GM18507 (cell line): ENCODE results near the gene SUCLG2.
A peak's percentile ranks its signal among the peaks of the same experiment; 100 is the strongest.
"Not testable (repeated sequence)": the region's sequence is repeated elsewhere in the genome, so short reads cannot be mapped to it uniquely, and the experiment has no call there.

Experiments used
- DNase-seq: peaks from one replicate; pipeline ENCODE4 v3.0.0; 2011; ENCODE audit warnings: low read depth; ENCODE audit not compliant: insufficient read length; ENCODE audit errors: extremely low spot score
- FAIRE-seq: peaks from 2 replicates; lab custom pipeline; 2011; peaks lifted over from hg19 to GRCh38; lab: Jason Lieb, UNC

The SUCLG2 gene

DNA sequence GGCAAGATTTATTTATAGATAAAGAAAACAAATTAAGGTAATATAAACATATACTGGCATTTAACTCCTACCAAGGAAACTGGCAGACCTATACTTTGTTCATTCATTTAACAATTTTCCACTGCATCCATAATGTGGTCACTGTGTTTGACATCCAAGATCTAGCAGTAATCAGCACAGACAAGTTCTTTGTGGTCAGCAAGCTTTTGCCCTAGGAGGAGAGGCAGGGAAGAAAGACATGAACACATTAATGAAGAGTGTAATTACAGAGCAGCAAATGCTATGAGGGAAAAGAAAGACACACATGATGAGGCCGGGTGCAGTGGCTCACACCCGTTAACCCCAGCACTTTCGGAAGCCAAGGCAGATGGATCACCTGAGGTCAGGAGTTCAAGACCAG lies 34.4 kb downstream of the SUCLG2 start:
- FAIRE-seq (no peak), DNase-seq (no peak)

DNA sequence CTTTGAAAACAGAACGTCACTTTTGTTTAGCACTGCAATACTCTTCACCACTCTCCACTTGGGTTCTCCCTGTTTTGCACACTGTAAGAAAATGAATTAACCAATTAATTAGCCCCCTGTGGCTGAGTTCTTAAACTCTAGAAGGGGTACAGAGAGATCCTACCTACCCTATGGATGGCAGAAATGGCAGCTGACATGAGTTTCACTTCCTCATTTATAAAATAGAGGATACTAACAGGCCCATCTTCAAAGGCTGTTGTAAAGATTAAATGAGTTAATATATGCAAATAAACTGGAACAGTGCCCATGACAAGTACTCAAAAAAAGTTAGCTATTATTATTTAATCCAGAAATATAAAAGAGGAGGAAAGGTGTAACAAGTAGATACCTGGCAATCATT lies 36.9 kb downstream of the SUCLG2 start:
- peak; percentile 33 for FAIRE-seq

DNA sequence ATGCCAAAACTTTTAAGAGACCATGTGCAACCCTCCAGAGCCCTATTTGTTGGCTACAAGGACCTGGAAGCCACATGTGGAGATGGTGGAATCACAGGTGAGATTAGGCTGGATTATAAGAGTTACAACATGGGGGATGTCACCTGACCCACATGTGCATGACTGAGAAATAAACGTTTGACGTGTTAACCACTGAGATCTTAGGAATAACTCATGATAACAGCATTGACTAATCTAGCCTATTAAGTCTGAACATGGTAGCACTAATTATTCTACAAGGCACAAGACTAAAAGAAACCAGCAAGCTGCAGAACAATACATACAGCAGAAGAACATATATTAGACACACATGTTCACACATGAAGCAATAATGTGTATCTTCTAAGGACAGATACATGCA lies 38.4 kb downstream of the SUCLG2 start:
- FAIRE-seq: no peak
- DNase-seq: no peak

More for the DNA sequence above, 36.9 kb downstream of the SUCLG2 start:
- DNase-seq: no peak

DNA sequence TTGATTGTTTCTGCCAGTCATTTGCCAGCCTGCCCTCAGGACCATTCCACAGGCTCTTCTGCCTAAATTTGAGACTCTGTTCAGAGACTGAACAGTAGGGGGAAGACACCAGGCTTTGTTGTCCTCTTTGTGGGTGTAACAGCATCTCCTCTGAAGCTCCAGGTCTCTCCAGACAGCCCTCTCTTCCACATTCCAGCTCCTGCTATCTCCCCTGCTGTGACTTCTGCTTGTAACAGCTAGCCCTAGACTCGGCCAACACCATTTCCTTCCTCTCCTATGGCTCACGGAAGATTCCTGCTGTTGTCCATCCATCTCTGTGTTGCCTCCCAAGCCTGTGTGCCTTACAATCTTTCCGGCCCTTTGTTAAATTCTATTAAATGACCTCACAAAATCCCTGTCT lies 40.2 kb downstream of the SUCLG2 start:
- DNase-seq: no peak
- no peak for FAIRE-seq

DNA sequence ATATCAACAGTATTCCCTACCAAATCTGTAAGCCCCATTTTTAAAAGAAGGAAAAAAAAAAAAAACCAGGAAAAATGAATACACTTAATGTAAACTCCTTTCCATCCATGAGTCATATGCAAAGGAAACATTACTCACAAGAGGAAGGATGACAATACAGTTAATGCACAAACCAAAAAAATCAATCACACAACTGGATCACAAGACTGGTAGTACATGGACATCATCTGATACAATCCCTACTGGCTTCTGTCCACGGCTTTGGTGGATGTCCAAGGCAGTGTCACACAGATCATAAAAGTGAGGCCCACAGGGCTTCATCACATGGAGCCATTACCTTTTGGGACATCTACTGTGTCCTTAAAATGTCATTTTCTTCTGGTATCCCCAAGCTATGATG lies 44.0 kb downstream of the SUCLG2 start:
- FAIRE-seq: no peak

DNA sequence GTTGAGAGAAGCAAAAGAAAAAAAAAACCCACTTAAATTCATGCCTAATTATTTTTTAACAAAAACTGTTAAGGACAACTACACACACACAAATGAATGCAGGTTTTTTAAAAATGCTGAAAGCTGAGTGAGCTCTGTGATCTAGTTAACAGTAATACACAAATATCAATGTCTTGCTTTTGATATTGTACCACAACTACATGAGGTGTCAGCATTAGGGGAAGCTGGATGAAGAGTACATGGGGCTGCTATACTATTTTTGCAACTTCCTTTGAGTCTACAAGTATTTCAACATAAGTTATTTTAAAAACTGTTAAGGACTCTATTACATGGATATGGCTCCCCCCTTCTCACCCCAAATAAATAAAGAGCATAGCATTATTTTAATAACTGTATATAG lies 44.7 kb downstream of the SUCLG2 start:
- FAIRE-seq: no peak
- no peak for DNase-seq

More for the DNA sequence above, 44.0 kb downstream of the SUCLG2 start:
- DNase-seq: no peak

DNA sequence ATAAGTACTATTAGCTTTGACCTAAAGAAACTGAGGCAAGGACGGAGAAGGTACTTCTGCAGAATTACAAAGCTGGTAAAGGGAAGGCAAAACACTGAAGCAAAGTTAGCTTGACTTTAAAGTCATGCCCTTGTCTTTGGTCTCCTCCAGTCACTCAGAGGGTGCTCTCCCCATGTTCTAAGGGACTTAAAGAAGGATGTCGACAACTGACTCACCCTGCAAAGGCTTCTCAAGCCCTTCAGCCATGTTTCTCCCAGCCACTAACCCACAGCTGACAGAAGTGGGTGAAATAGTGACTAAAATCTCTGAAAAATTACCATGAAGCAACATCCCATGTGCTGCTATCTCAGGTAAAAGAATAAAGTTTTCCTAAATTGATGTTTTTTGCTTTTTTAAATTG lies 46.4 kb downstream of the SUCLG2 start:
- no peak for FAIRE-seq
- no peak for DNase-seq

DNA sequence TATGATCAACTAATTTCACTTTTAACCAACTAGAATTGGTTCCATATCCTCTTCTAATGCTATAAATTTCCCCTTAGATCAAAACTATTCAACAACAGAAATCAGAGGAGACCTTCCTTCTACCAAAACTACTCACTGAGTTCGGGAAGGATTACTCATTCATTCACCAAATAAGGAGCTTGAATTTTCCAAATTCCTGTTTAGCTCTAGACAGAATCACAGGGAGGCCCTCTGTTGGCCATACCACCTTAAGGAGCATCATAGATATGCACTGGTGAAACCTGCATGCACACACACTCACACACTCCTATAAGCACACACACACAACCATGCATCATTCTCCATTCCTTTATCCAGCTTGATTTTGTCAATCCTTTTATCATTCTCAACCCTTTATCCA lies 49.0 kb downstream of the SUCLG2 start:
- DNase-seq (no peak), FAIRE-seq (no peak)

DNA sequence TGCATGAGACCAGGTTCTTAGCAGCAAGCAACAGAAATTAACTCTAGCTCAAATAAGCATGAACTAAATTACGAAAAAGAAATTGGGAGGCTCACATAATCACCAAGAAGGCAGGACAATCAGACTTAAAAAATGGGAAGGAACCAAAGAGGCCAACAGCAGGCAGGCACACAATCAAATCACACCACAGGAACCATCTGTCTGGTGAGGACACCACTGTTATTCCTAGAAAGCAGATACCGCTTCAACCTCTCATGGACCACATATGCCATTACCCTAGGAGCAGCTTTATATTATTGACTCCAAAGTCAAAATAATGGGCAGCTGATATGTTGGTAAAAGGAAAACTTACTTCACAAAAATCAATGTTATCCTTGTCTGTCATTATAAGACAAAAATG lies 51.6 kb downstream of the SUCLG2 start:
- no peak for FAIRE-seq
- no peak for DNase-seq

DNA sequence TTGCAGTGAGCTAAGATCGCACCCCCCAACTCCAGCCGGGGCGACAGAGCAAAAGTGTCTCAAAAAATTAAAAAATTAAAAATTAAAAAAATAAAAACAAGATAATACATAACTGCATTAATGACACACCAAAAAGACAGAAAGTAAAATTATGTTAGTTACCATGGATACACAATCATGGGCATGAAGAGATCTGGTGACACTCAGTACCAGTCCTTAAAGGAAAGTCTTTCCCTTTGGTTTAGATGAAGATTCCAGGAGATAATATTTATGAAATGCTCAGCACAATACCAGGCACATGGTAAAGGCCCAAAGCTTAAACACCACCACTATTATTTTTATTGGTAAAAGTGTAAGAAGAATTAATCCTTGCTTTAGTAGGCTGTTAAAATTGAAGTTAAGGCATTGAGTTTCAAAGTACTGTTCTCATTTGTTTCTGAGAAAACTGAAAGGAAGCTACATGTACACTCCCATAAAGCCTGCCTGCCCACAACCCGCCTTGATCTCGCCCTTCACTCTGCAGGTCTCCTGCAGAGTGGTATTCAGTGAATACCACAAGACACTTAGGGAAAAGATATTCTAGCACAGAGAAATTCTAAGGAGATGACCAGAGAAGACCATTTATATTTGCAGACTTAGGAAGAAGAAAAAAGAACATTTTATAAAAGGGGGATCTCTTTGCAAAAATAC lies 52.3 kb downstream of the SUCLG2 start:
- FAIRE-seq: no peak
- DNase-seq: no peak

DNA sequence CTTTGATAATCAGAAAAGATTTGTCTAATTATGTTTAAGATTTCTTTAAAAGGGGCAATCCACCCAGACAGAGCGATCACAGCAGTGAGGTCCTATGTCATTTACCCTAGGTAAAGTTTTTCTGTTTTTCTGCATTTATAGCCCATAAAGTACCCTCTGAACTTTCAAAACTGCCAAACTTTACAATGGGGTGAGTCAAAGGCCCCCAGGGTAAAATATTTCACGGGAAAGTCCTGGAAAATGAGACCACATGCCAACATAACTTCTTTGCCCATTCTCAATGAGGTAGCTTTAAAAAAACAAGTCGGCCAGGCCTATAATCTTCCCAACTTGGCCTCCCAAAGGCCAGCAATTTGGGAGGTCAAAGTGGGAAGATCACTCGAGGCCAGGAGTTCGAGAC lies 53.0 kb downstream of the SUCLG2 start:
- FAIRE-seq: no peak
- no peak for DNase-seq

DNA sequence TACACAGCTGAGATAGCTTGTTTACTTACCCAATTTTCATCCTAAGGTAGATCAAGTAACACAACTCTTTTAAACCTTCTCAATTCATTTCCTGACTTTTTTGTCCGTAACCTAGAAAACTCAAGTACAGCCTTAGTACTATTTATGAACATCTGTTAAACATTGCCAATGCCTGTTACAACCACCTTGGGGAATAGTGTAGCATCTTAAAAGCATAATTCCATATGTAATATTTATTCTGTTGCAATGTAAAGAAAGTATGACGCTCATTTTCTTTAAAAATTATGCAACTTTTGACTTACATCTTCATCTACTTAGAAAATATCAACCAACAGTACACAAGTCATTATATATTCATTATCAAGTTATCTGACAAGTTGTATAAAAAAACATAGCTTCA lies 54.6 kb downstream of the SUCLG2 start:
- FAIRE-seq (no peak), DNase-seq (no peak)

DNA sequence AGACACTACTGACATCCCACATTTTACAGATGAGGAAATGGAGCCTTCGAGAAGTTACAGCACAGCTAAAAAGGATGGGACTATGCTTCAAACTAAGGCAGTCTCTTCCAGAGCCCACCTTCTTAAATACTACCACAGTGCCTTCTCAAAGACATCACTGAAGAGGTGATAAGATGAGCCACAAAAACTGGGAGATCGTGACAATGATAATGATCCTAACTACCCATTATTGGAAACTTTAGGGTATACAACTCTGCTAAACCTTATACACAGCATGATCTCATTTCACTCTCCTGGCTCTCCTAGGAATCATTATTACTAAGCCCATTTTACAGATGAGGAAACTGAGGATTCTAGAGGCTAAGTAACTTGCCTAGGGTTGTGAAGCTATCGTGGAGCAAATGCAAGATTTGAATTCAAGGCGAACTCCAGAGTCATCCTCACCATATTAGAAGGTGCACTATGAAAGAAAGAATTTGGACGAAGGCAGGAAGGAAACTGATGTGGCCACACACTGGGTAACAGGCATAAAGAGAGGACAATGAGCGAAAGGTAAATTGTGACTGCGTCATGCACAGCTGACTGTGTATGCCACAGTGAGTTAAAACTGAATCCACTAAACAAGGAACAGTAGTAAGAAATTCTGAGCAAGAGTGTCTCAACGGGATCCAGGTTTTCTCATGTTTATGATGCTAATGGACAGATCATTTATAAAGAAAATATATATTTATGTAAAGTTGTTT lies 55.4 kb downstream of the SUCLG2 start:
- FAIRE-seq (no peak), DNase-seq (no peak)

DNA sequence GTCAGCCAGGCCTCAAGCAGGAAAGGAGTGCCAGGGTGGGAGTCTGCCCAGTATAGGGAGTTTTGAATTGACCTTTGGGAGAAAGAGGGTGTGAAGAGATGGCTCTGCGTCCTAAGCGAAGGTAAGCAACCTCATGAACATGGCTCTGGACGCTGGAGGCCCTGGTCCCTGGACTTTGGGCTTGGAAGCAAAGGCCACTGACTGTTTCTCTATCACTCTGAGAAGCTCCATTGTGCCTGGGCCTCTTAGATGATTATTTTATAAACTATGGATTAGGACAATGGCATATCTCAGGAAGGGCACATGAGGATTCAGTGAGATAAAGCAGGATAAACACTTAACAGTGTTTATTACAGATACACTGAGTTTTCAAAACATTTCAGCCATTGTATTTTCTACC lies 59.0 kb downstream of the SUCLG2 start:
- DNase-seq: no peak
- no peak for FAIRE-seq

DNA sequence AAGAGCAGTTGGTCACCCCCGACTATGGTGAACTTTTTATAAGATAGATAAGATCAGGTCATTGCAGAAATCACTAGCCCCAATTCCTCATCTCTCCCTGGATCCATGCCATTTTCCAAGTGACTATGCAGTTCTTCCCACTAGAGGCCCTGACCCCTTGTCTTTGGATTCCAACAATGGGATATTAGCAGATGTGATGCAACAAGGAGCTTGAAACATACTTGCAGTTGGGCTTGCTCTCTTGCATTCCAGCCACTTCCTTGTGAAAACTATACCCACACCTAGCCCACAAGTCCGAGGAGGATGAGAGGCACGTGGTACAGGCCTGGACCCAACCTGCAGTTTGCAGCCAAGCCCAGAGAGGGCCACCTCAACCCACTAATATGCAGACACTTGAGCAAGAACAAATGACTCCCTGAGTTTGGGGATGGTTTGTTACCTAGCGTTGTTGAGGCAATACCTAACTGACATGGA lies 60.6 kb downstream of the SUCLG2 start:
- no peak for DNase-seq
- no peak for FAIRE-seq

DNA sequence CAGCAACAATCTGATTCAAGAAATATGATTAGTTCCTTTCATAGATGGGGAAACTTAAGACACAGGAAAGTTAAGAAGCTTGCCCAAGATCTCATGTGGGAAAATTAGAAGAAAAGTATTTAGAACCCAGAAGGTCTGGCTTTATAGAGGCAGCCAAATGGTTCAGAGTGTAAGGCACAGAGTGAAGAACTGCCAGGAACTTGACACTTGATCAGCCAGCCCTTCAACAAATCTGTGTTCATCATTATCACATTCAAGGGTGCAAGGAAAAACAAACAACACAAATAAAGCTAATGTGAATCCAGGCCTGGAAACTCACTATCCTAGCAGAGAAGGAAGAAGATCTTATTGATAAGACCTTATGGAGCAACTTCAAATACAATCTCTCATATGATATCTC lies 62.4 kb downstream of the SUCLG2 start:
- FAIRE-seq (no peak), DNase-seq (no peak)

DNA sequence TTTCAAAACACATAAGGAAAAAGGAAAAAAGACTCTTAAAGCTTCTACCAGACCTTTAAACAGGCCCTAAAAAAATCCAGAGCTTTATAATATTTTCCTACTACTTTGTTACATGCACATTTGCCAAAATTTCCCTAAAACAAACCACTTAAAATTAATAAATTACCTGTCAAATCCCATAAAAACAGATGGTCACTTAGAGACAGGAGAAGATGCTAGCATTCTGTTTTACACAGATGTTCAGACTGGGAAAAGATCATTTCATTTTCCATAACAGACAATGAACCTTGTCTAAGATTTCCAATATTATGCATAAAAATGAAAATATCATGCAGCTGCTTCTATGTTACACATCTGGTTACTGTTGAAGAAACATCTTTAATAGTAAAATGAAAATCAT lies 66.6 kb downstream of the SUCLG2 start:
- no peak for DNase-seq

DNA sequence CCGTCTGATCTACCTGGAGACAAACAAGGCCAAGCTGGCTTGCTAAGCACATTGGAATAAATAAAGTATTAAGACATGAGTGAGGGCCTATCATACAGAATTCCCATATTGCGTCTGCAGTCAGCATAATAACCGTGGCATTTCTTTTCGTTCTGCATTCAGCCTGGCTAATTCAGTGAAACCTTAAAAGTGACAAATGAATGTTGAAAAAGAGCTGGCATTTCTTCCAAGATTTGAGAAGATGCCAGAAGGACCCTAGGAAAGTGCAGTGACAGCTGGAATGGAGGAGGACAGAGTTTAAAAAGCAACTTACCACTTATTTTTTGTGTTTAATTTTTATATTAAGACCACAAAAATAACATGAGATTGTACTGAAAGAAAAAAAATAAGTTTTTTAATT lies 67.1 kb downstream of the SUCLG2 start:
- DNase-seq (no peak), FAIRE-seq (no peak)

More for the DNA sequence above, 66.6 kb downstream of the SUCLG2 start:
- FAIRE-seq: no peak

DNA sequence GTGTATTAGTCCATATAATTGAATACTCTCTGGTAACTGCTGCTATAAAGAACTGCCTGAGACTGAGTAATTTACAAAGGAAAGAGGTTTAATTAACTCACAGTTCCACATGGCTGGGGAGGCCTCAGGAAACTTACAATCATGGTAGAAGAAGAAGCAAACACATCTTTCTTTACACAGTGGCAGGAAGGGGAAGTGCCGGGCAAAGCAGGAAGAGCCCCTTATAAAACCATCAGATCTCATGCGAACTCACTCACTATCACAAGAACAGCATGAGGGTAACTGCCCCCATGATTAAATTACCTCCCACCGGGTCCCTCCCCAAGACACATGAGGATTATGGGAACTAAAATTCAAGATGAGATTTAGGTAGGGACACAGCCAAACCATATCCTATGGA lies 69.8 kb downstream of the SUCLG2 start:
- FAIRE-seq: not testable (repeated sequence)

DNA sequence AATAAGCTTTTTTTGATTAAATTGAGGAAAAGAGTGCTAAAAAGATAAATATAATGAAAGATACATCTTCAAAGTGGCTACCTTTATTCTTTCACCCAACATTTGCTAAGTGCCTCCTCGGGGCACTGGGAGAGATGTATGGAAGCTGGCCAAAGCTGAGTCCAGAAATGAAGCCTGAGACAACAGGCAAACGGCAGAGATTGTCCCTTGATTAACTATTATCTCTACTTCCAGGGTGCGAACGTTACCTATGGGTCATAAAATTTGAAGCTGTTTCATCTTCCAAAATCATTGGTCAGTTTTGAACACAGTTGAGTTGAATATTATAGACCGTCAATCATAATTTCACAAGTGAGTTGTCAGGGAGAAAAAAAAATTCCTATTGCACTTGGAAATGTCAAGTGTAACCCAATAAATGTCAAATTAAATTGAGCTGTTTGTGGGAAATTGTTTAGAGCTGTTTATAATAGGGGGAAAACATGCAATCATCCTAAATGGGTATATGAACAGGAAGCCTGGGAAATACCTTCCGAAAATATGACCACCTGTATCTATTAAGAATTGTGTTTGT lies 73.9 kb downstream of the SUCLG2 start:
- FAIRE-seq (no peak), DNase-seq (no peak)

More for the DNA sequence above, 69.8 kb downstream of the SUCLG2 start:
- not testable (repeated sequence) for DNase-seq

DNA sequence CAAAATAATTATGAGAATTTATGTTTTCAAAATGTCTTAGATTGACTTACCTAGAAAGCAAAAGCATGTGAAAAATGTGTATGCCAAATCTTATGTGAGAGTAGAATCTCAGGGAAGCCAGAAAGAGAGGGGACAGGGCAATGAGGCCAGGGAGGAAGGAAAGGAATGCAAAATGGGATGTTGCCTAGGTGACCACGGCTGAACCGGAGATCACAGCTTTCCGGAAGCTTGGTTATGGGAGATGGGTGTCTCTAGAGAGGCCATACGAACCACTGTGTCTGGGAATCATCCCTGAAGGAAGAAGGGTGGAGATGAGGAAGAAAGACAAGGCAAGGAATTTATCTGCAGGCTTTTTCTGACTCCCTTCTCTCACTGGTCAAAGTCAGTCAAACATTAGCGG lies 76.0 kb downstream of the SUCLG2 start:
- no peak for DNase-seq
- FAIRE-seq: no peak
